PC-3 (cell line): ENCODE measurements around the gene STX7. TPM values are rescaled to one million over a fixed set of nuclear protein-coding genes. Genes with fewer than 3 reads are reported as not detected.

Experiments
- ATAC-seq: fragments of 200-7000 bp; cut with Tn5 transposase; 2 replicates; pipeline ENCODE4 v1.9.1; 2020; ENCODE audit warnings: mild to moderate bottlenecking, moderate library complexity
- BruUV-seq: library from RNA; stranded (reverse); fragments of 400-500 nt; replicated peaks from 2 replicates; lab custom pipeline; 2021; lab: Mats Ljungman, UMichigan
- CTCF ChIA-PET: fragments of 300-600 bp; sonication (Branson Sonifier 250); formaldehyde crosslinking; loops from one replicate; lab custom pipeline; 2022; ENCODE audit warnings: antibody characterized with exemption; lab: Charles Lee
- POLR2A ChIA-PET: fragments of 300-600 bp; sonication (Branson Sonifier 250); formaldehyde crosslinking; loops from one replicate; lab custom pipeline; 2022; ENCODE audit warnings: antibody characterized with exemption; ENCODE audit not compliant: unreplicated experiment; lab: Charles Lee
- DNase-seq: peaks from one replicate; pipeline ENCODE4 v3.0.0-alpha.2; 2015
- H2AFZ ChIP-seq: fragments of 300-600 bp; sonication (generic); 2 replicates; pipeline ENCODE4 v1.6.0; 2016; ENCODE audit warnings: antibody characterized with exemption, low read length
- H3F3A ChIP-seq: fragments of 300-600 bp; sonication (generic); one replicate; pipeline ENCODE4 v1.6.0; 2017; ENCODE audit warnings: antibody characterized with exemption, low read length, control low read depth, mild to moderate bottlenecking; ENCODE audit not compliant: unreplicated experiment
- H3K27ac ChIP-seq: fragments of 300-600 bp; sonication (generic); 2 replicates; pipeline ENCODE4 v1.5.1; 2016; ENCODE audit warnings: mild to moderate bottlenecking, low read length
- H3K27me3 ChIP-seq: fragments of 300-600 bp; sonication (generic); 2 replicates; pipeline ENCODE4 v1.6.1; 2016; ENCODE audit warnings: low read length, mixed read lengths
- H3K36me3 ChIP-seq: fragments of 300-600 bp; sonication (generic); 2 replicates; pipeline ENCODE4 v1.6.1; 2016; ENCODE audit warnings: low read depth, mixed run types, low read length, mixed read lengths
- H3K4me1 ChIP-seq: fragments of 300-600 bp; sonication (generic); 2 replicates; pipeline ENCODE4 v1.5.1; 2016; ENCODE audit warnings: low read length; ENCODE audit not compliant: insufficient read depth
- H3K4me2 ChIP-seq: fragments of 300-600 bp; sonication (generic); 2 replicates; pipeline ENCODE4 v1.6.0; 2016; ENCODE audit warnings: low read length
- H3K4me3 ChIP-seq: fragments of 300-600 bp; sonication (generic); 2 replicates; pipeline ENCODE4 v1.5.1; 2016; ENCODE audit warnings: mild to moderate bottlenecking, low read length, mixed read lengths
- H3K79me2 ChIP-seq: fragments of 300-600 bp; sonication (generic); 2 replicates; pipeline ENCODE4 v1.6.1; 2017; ENCODE audit warnings: low read length, mixed read lengths
- H3K9ac ChIP-seq: fragments of 300-600 bp; sonication (generic); 2 replicates; pipeline ENCODE4 v1.6.0; 2016; ENCODE audit warnings: mild to moderate bottlenecking, low read length
- H3K9me2 ChIP-seq: fragments of 300-600 bp; sonication (generic); replicated peaks from 2 replicates; pipeline ENCODE4 v1.6.1; 2016; ENCODE audit warnings: mixed run types, low read length, mixed read lengths
- H3K9me3 ChIP-seq: fragments of 300-600 bp; sonication (generic); 2 replicates; pipeline ENCODE4 v1.6.1; 2016; ENCODE audit warnings: low read length, mixed read lengths
- H4K20me1 ChIP-seq: fragments of 300-600 bp; sonication (generic); 2 replicates; pipeline ENCODE4 v1.6.1; 2016; ENCODE audit warnings: low read length, mixed read lengths
- EZH2 ChIP-seq: fragments of 300-600 bp; sonication (generic); IDR thresholded peaks from one replicate; pipeline ENCODE4 v1.6.1; 2017; ENCODE audit warnings: antibody characterized with exemption, mild to moderate bottlenecking, low read length; ENCODE audit not compliant: unreplicated experiment
- EZH2phosphoT487 ChIP-seq: fragments of 300-600 bp; sonication (generic); IDR thresholded peaks from 2 replicates; pipeline ENCODE4 v1.6.1; 2018; ENCODE audit warnings: mild to moderate bottlenecking, antibody characterized with exemption, low read length, borderline replicate concordance
- intact Hi-C: fragments of 100-400 bp; cut with micrococcal nuclease; formaldehyde crosslinking; loops from 2 replicates; pipeline ENCODE4 v1.9.0; 2023
- total RNA-seq: library from RNA; depleted of rRNA; stranded (reverse); fragments of >200 nt; gene quantifications from 2 replicates; pipeline ENCODE4 v1.2.3, GENCODE V29; 2014
- TF ChIP-seq, protein P1 (sequence below): fragments of 300-600 bp; sonication (generic); conservative IDR thresholded peaks from 2 replicates; pipeline ENCODE4 v1.5.1; 2017; ENCODE audit warnings: antibody characterized with exemption, low read depth, mild to moderate bottlenecking, low read length

STX7 gene
- total RNA-seq, 1 experiment from 2014 or later: 27.4 TPM

GRCh38 chr6:132484680-132485018, 28.3 kb downstream of the STX7 start:
- Histone ChIP-seq H3K79me2 (no peaks in the 10 kb centered on the region), H4K20me1 (no peaks in the 10 kb centered on the region), H3K9ac (no peak overlapping the region), H3K27ac (no peak overlapping the region), H3K9me3 (no peaks in the 10 kb centered on the region), H3K9me2 (no peaks in the 10 kb centered on the region), H3K36me3 (no peaks in the 10 kb centered on the region), H2AFZ (no peak overlapping the region), H3F3A (no peaks in the 10 kb centered on the region), H3K27me3 (no peaks in the 10 kb centered on the region), H3K4me1 (peaks cover 3% of the 10 kb centered on the region; the same call in 1 of the 2 replicates), H3K4me2 (no peak overlapping the region), H3K4me3 (no peak overlapping the region)
- intact Hi-C loops: loop anchor here (1.0 to 5.0 kb wide), 4 partner anchors 82 to 567 kb away; partner anchors contain the start of gene MOXD1
- no peak for TF ChIP-seq EZH2phosphoT487
- TF ChIP-seq EZH2: no peak
- TF ChIP-seq, protein P1, sequence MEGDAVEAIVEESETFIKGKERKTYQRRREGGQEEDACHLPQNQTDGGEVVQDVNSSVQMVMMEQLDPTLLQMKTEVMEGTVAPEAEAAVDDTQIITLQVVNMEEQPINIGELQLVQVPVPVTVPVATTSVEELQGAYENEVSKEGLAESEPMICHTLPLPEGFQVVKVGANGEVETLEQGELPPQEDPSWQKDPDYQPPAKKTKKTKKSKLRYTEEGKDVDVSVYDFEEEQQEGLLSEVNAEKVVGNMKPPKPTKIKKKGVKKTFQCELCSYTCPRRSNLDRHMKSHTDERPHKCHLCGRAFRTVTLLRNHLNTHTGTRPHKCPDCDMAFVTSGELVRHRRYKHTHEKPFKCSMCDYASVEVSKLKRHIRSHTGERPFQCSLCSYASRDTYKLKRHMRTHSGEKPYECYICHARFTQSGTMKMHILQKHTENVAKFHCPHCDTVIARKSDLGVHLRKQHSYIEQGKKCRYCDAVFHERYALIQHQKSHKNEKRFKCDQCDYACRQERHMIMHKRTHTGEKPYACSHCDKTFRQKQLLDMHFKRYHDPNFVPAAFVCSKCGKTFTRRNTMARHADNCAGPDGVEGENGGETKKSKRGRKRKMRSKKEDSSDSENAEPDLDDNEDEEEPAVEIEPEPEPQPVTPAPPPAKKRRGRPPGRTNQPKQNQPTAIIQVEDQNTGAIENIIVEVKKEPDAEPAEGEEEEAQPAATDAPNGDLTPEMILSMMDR: no peak
- ChIA-PET POLR2A (no interaction called here), CTCF (interaction anchor here (1.7 kb wide), 1 partner anchor 205 kb away, joined by 8 read pairs; no protein-coding TSS in a partner anchor)
- BruUV-seq: no TSS peak
- no peak for ATAC-seq
- DNase-seq: no peak

DNA sequence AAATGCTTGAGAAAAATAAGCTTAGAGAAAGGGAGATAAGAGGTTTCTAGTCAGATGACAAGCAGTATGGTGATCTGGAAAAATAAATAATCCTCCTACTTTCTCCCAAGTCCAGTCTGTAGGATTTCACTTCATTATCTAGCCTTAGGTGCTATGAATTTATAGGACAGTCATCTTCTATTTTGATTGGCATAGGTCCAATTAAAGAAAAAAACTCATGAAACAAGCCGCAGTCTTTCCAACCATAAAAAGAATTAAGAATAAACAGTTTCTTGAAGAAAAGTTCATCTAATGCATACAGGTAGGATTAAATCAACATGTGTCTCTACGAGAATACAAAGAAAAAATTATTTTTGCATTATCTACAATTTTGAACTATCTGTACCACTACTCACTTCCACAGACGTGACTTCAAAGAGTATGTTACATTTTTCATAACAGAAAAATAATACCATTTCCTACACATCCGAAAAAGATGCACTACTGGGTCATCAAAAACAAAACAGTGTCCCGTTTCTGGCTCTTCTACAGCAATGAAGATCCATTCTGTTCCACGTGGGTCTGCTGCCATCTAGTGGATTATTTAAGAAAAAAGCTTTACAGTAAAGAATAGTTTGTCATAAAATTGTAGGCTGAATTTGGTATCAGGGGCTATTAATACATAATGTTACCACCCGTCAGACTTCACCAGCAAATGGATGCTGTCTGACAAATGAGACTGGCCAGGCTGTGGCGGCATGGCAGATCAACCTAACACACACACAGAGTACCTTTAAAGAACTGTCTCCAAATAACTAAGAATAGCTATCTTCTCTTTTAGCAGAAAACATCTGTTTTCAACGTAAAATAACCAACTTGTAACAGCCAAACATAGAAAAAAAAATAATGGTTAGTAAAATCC, 28.9 kb downstream of the STX7 start:
- no peaks in the 10 kb centered on the region for H3F3A ChIP-seq
- ATAC-seq (peak; percentile 77), DNase-seq (peak; percentile 77)
- intact Hi-C loops: loop anchor here (1.0 to 5.0 kb wide), 4 partner anchors 82 to 567 kb away; partner anchors contain the start of gene MOXD1
- no peak overlapping the region for H3K4me3 ChIP-seq
- H3K36me3 ChIP-seq: no peaks in the 10 kb centered on the region
- no peaks in the 10 kb centered on the region for H3K9me3 ChIP-seq
- H3K27me3 ChIP-seq: no peaks in the 10 kb centered on the region
- H3K4me2 ChIP-seq: 0 out of 2 replicates have a peak overlapping the region, but pooled peaks have one; percentile 9
- ChIA-PET CTCF (interaction anchor here (1.7 kb wide), 1 partner anchor 204 kb away, joined by 8 read pairs; no protein-coding TSS in a partner anchor), POLR2A (interaction anchor here (0.6 kb wide), 1 partner anchor 26 kb away, joined by 3 read pairs; no protein-coding TSS in a partner anchor)
- H4K20me1 ChIP-seq: no peaks in the 10 kb centered on the region
- H3K27ac ChIP-seq: no peak overlapping the region
- H2AFZ ChIP-seq: no peak overlapping the region
- H3K9ac ChIP-seq: no peak overlapping the region
- no TSS peak for BruUV-seq
- TF ChIP-seq EZH2 (no peak), EZH2phosphoT487 (no peak)
- TF ChIP-seq, protein P1: peak; percentile 77
- peaks cover 3% of the 10 kb centered on the region; the same call in 1 of the 2 replicates for H3K4me1 ChIP-seq
- H3K9me2 ChIP-seq: no peaks in the 10 kb centered on the region
- H3K79me2 ChIP-seq: no peaks in the 10 kb centered on the region
